NCI-H2081 treated with DMSO at 0.1 percent for 48 hours (cell line): ENCODE measurements around the gene KRTAP10-3.
"Not testable (repeated sequence)": the region's sequence is repeated elsewhere in the genome, so short reads cannot be mapped to it uniquely, and the experiment has no call there.

Experiments
- DNase-seq: peaks from one replicate; lab custom pipeline; 2025; lab: John Stamatoyannopoulos, UW

Gene KRTAP10-3

DNA sequence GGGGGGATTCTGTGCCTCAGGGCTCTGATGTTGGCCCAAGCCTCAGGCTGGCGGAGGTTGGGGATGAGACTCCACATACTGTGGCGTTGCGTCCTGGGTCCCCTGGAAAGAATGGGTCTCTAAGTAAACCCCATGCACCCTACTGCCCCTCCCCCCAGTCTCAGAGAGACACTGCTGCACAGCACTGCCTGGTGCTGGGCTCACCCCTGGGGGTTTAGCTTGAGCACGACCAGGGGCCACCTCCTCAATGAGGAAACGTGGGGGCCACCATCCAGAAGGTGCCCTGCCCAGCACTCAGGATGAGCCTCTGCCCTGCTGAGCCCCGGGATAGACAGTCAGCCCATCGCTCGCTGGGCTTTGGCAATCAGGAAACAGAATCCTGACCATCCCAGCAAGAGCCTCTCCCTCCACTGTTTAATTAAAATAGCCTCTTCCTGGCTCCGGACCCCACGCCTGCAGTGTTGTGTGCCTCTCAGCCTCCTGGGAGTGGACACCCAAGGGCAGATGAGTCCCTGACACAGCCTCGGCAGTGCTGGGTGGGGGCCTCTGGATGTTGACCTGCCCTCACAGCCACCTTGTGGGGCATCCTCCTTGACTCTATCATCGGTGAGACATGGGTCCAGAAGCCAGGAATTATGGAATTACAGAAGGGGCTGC, 11.4 kb upstream of the KRTAP10-3 start:
- DNase-seq: no peak

GRCh38 chr21:44568667-44569556, 10.3 kb upstream of the KRTAP10-3 start:
- no peak for DNase-seq

DNA sequence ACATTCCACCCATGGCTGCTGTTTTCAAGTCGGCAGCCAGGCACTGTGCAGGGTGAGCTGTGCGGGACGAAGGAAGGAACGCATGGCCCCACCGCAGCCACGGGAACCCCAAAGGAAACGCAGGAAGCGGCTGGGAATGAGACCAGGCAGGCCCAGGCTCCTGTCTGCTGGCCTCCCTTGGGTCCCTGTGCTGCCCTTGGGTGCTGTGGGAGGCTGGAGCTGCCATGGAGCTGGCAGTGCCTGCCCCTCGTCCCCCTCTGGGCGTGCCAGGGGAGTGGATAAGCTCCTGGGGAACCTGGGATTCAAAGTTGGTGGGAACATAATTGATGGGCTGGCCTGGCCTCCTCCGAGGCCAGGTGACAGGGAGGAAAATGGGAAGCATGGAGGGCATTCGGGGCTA, 9.7 kb upstream of the KRTAP10-3 start:
- DNase-seq: no peak

GRCh38 chr21:44567481-44568171, 9.0 kb upstream of the KRTAP10-3 start:
- DNase-seq: no peak

DNA sequence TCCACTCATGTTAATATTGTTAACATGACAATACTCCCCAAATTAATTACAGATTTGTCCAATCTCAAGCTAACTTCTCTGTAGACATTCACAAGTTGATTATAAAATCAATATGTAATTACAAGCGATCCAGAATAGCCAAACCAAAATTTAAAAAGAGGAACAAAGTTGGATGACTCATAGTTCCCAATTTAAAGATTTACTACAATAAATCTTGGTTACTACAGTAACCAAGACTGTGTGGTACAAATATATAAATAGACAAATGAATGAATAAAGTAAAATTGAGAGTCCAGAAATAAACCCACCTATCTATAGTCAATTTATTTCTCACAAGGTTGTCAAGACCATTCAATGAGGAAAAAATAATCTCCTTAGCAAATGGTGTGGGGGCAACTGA, 7.8 kb upstream of the KRTAP10-3 start:
- no peak for DNase-seq

DNA sequence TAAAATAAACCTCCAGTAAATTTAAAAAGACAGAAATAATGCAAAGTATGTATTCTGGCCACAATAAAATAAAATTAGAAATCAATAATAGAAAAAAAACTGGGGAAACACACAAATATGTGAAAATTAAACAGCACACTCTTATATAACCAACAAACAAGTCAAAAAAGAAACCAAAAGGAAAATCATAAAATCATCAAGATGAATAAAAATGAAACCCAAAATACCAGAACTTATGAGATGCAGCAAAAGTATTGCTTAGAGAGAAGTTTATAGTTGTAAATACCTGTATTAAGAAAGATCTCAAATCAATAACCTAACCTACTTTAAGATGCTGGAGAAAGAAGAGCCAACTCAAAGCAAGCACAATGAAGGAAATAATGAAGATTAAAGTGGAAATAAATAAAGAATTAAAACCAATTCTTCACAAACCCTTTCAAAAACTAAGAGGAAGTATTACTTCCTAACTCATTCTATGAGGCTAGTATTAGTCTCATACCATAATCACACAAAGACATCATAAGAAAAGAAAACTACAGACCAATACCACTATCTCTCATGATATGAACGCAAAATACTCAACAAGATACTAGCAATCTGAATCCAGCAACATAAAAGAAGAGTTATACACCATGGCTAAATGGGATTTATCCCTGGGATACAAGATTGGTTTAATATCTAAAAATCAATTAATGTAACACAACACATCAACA, 6.4 kb upstream of the KRTAP10-3 start:
- DNase-seq: no peak

DNA sequence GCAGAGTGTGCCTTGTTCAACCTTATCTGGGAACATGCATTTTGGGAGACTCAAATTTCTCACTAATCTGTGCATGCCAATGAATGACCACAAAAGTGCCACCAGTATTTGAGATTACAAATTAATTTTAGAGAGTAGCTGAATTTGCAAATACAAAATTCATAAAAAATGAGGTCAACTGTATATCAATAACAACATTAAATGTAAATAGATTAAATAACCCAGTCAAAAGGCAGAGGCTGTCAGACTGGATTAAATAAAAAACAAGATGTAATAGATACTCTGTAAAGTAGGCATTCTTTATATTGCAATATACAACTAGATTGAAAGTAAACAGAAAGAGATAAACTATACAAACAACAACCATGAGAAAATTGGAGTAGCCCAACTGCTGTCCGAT, 5.5 kb upstream of the KRTAP10-3 start:
- no peak for DNase-seq

DNA sequence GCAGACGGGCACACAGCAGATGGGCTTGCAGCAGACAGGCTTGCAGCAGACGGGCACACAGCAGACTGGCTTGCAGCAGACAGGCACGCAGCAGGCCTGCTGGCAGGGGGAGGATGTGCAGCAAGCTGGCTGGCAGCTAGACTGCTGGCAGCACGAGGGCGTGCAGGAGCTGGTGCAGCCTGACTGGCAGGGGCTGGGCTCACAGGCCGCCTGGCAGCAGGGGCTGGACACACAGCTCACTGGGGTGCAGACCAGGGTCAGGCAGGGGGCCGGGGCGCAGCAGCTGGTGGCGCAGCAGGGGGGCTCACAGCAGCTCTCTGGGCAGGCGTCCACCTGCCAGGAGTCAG, 293 bp downstream of the KRTAP10-3 start:
- not testable (repeated sequence) for DNase-seq

GRCh38 chr21:44557491-44558328, 885 bp downstream of the KRTAP10-3 start:
- DNase-seq: no peak

DNA sequence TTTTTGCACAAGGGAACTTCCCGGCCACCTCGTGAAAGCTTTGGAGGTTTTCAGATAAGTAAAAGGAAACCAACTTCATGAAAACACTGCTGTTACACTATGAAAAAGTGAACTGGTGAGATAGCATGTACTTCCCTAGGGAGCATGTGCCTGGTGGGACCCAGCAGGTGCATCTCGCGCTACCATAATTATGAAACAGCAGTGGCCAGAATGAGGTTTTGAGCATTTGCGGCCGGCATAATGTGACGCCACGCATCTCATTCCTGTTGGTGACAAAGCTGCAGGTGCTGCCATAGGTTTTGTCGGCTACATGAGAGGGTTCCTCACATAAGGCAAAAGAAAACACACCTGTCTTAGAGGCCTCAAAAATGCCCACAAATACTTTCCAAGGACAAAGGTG, 1.7 kb downstream of the KRTAP10-3 start:
- DNase-seq: no peak

DNA sequence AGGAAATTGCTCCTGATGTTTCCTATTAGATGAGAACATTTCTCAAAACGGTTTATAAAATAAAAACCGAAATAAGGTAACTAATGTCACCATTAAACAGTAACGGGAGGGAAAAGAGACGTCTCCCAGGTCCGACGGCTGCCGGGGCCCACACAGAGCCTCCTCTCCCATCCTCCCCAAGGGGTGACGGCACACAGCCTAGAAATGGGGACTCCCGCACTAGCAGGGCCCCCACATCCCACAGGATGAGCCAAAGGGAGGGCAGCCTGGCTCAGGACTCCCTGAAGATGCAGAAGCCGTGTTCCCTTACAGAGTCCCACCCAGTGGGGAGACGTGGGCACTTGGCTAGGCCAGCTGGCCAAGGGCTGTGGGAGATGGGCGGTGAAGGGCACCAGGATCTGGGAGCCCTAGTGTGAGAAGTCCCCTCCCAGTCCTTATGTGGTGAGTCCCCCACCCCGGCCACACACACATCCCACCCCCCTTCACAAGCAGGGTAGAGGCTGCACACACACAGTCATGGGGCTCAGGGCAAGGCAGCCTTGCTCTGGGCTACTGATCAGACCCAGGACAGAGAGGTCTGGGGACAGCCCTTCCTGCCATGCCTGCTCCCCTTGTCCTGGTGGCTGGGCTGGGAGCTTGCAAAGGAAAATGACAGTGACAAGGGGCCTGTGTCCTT, 3.3 kb downstream of the KRTAP10-3 start:
- no peak for DNase-seq

- no peak for DNase-seq
Measured at GRCh38 chr21:44552681-44553080, 5.9 kb downstream of the KRTAP10-3 start.

DNA sequence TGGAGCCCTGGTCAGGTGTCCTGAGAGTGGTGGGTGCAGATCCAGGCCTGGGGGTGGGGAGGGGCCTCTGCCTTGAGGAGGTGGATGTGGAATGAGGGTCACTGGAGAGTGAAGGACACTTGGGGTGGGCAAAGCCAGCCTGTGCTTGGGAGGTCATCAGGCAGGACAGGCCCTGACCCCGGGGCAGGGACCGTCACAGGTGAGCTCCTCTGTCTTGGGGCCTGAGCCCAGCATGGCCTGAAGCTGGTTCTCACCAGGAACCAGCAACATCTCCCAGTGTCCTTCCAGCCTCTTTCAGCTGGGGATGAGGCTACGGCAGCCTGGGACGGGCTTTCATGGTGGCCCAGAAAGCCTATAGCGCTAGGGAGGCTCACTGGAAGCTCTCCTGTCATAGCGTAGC, 6.5 kb downstream of the KRTAP10-3 start:
- DNase-seq: no peak

GRCh38 chr21:44551340-44551961, 7.1 kb downstream of the KRTAP10-3 start, which contains the start of gene KRTAP10-2:
TSS of gene KRTAP10-2 (minus strand) at chr21:44551505. CDS start at chr21:44551458, 47 bp downstream.
- DNase-seq: no peak

- DNase-seq: no peak
Measured at GRCh38 chr21:44550807-44551206, 7.8 kb downstream of the KRTAP10-3 start.

DNA sequence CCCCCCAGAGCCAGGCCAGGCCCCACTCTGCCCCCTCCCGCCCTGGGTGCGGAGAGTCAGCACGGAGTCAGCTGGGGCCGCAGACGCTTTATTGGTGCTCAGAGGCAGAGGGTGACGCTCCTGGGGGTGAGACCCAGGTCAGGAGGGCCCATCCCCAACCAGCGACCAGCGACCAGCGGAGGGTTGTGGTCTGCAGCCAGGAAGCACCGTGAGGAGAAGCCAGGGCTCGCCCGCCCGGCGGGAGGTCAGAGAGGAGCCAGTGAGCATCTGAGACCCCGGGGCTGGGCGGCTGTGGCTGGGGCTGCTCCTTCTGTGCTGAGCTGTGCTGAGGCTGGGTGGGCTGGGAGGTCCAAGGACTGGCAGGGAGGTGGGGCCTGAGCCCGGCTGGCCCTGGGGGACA, 8.3 kb downstream of the KRTAP10-3 start:
- not testable (repeated sequence) for DNase-seq

DNA sequence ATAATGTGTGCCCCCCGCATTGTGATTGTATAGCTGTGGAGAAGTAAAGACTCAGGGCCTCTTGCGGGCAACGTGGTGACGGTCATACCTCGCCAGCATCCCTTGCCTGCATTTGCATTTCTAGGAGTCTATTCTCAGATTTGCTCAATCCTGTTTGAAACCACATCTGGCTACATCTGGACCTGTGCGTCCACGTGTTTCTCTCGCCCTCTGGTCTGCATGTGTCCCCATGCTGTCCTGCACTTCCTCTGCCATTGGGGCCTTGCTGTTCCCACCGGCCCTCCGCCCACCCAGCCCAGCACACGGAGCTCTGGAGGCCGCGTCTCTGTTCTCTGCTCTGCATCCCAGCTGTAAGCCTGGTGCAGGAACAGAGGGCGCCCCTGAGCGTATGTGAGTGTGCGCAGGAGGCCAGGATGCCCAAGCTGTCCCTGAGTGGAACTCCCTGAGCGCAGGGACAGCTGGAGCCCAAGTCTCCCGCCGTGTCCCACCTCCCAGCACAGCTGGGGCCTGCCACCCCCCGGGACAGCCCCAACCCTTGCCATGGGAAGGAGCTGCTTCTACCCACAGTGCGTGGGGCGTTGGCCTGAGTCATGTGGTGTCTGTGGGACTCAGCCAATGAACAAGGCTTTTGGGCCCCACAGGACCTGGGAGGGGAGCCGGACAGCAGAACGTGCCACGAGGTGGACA, 8.9 kb downstream of the KRTAP10-3 start:
- DNase-seq: no peak

- no peak for DNase-seq
Measured at GRCh38 chr21:44548922-44549321, 9.7 kb downstream of the KRTAP10-3 start.

DNA sequence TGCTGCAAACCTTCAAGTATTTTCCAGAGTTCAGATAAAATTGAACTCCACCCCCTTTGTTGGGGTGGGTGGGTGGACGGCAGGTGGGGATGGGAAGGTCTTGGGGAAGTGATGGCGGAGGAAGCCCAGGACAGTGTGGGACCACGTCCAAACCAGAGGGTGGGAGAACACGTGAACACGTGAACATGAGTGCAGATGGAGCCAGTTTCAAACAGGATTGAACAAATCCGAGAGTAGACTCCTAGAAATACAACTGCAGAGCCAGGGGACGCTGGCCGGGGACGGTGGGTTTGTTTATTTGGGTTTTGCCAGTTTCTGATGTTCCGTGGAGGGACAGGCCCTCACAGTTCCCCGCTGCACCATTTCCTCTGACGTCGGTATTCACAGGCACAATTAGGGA, 10.2 kb downstream of the KRTAP10-3 start:
- no peak for DNase-seq
